A673 (cell line): ENCODE results near the gene ZDHHC20.

Experiments
- EZH2 ChIP-seq: fragments of 200-600 bp; sonication (generic); IDR thresholded peaks from 2 replicates; pipeline ENCODE4 v1.6.1; 2017; ENCODE audit warnings: borderline replicate concordance, low read depth, mild to moderate bottlenecking, mixed read lengths, antibody characterized with exemption, low read length; ENCODE audit not compliant: poor library complexity, severe bottlenecking
- TF ChIP-seq, protein P1 (sequence below): fragments of 300-800, 200-600 bp; sonication (generic); conservative IDR thresholded peaks from 2 replicates; pipeline ENCODE4 v1.5.1; 2017; ENCODE audit warnings: low read depth, mild to moderate bottlenecking, antibody characterized with exemption, low read length, moderate library complexity, mixed read lengths

DNA sequence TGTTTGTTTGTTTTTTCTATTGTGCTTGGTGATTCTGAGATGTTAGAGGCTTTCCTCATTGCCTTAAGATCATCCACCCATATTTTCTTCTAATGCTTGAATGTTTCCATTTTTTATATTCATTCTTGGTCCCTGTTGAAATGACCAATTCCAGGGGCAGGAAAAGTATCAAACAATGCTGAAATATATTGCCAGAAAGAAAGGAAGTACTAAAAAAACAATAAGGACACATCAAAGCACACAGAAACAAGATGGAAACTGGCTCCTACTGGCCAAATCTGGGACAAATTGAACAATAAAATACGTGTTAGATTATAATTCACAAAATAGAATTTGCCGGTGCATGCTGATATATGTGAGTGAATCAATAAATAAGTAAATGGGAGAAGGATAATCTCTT is 23.9 kb downstream of the ZDHHC20 start:
- TF ChIP-seq, protein P1, sequence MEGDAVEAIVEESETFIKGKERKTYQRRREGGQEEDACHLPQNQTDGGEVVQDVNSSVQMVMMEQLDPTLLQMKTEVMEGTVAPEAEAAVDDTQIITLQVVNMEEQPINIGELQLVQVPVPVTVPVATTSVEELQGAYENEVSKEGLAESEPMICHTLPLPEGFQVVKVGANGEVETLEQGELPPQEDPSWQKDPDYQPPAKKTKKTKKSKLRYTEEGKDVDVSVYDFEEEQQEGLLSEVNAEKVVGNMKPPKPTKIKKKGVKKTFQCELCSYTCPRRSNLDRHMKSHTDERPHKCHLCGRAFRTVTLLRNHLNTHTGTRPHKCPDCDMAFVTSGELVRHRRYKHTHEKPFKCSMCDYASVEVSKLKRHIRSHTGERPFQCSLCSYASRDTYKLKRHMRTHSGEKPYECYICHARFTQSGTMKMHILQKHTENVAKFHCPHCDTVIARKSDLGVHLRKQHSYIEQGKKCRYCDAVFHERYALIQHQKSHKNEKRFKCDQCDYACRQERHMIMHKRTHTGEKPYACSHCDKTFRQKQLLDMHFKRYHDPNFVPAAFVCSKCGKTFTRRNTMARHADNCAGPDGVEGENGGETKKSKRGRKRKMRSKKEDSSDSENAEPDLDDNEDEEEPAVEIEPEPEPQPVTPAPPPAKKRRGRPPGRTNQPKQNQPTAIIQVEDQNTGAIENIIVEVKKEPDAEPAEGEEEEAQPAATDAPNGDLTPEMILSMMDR: no peak
- TF ChIP-seq EZH2: no peak
